NCI-H187 treated with DMSO at 0.1 percent for 48 hours (cell line): ENCODE results near the gene UACA.
"Not testable (repeated sequence)": the region's sequence is repeated elsewhere in the genome, so short reads cannot be mapped to it uniquely, and the experiment has no call there.

Source experiments
- DNase-seq: peaks from one replicate; lab custom pipeline; 2025; lab: John Stamatoyannopoulos, UW

UACA gene

DNA sequence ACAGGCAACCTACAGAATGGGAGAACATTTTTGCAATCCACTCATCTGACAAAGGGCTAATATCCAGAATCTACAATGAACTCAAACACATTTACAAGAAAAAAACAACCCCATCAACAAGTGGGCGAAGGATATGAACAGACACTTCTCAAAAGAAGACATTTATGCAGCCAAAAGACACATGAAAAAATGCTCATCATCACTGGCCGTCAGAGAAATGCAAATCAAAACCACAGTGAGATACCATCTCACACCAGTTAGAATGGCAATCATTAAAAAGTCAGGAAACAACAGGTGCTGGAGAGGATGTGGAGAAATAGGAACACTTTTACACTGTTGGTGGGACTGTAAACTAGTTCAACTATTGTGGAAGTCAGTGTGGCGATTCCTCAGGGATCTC lies 100.3 kb downstream of the UACA start:
- DNase-seq = not testable (repeated sequence)

- DNase-seq = no peak
Observed at GRCh38 chr15:70659662-70660061, 103.7 kb downstream of the UACA start.

DNA sequence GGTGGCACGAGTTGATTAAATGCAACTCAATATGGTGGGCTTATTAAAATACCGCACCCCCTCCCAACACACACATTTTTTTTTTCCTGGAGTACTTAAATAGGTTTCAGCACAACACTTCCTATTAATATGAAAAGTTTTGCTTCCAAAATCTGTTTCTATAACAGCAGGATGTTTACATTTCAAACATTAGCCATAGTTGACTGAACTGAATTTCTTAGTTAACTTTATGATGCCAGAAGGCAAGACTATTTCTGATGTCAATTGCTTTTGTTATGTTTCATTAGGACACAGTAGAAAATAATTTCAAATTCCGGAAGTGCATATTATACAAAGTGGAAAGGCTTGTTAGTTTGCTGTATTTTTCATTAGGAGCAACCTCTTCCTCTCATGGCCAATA lies 104.7 kb downstream of the UACA start:
- DNase-seq = no peak

- DNase-seq = no peak
Observed at GRCh38 chr15:70653426-70653825, 109.9 kb downstream of the UACA start.

- DNase-seq = no peak
Observed at GRCh38 chr15:70652341-70652740, 111.0 kb downstream of the UACA start.

DNA sequence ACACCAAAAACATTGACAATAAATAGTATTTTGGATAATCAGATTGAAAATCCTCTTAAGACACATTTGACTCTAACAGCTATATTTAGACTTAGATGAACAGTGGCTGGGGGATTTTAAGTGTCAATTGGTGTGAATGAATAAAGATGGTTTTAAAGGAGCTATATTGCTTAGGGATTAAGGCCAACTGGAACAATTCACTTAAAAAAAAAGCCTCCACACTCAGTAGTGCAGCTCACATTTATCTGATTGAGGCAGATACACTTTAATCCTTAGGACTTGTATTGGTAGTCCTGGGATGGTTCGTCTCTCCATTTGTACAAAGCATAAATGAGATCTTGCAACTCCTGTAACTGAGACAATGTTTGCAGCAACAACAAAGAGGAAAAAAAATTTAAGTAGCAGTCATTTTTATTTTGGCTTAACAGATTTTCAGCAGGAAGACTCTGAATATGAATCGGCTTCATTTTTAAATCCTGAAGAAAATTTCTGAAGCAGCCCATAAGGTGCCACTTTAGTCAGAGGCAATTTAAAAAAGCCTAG lies 112.0 kb downstream of the UACA start:
- DNase-seq = no peak

- no peak for DNase-seq
Observed at GRCh38 chr15:70650567-70651302, 112.6 kb downstream of the UACA start.

DNA sequence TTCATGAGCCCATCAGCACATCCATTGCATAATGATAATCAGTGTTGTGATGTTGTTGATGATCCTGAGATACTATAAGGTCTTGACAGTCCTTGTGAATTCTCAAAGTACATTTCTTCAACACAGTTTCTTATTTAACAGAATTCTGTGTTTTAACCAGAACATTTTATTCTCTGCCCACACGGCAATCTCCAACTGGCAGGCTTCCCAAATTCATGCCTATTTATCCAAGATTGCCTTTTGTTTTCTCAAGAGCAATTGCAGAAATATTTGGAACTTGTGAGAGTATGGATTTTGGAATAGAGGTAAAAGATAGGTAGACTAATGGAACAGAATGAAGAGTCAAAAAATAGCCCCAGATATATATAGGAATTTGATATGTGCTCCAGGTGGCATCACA lies 116.0 kb downstream of the UACA start:
- no peak for DNase-seq

- DNase-seq = no peak
Observed at GRCh38 chr15:70646169-70646568, 117.2 kb downstream of the UACA start.

GRCh38 chr15:70643783-70644125 lies 119.6 kb downstream of the UACA start:
- no peak for DNase-seq

GRCh38 chr15:70643106-70643782 lies 120.1 kb downstream of the UACA start:
- no peak for DNase-seq

DNA sequence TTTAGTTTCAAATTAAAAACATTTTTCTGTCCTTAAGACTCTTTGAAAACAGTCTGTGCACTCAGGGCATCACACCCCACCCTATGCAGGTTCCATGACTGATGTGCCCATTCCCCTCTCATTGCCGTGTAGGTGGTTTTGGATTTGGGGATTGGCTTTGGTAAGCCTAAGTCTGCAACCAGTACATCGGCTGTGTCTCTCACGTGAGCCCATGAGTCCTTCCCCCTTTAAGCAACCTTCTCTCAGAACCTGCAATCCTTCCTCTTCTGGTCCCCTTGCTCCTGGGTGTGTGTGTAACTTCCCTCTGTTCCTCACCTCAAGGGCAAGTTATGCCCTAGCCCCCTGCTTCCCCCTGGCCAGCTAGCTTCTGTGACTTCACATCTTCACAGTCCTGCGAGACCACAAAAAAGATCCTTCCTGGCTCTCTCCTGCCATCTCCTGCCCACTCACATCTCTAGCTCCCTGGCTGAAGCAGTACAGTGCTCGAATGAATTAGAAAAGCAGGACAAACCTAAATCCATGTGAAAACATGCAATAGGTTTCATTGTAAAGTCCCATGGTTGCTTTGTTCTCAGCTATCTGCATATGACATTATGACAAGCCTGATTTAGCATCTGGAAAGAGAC lies 126.7 kb downstream of the UACA start:
- DNase-seq = no peak

DNA sequence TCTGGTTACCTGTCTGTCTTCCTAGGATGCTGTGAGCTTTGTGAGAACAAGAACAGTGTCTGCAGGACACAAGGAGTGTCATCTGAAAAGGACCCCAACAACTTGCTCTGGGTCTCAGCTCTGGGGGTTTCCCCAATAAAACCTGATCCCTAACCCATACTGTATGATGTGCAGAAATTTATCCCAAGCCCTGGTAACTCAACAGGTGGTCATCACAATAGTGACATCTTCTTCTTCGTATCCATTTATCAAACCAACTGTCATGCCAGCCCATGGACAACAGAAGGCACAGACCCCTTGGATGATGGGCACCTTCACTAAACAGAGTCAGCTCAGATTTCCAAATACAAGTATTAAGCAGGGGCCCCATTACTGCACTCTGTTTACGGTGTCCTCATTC lies 127.5 kb downstream of the UACA start:
- DNase-seq = no peak

DNA sequence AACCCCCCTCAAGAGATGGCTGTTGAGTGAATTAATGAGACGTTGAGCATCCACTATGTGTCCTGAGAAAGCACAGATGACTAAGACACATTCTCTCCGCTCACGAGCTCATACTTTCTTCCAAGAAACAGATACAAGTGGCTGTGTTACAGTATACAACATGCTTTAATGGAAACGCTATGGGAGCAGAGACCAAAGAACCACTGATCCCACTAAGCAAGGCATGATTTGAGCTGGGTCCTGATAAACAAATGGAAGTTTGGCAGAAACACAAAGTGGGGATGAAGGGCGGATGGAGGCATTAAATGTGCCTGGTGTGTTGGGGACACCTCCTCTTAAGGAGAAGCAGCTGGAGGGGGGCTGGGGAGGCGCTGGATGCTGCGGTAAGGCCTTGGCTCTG lies 129.4 kb downstream of the UACA start:
- DNase-seq = no peak

GRCh38 chr15:70633103-70633831 lies 130.1 kb downstream of the UACA start:
- DNase-seq = no peak

DNA sequence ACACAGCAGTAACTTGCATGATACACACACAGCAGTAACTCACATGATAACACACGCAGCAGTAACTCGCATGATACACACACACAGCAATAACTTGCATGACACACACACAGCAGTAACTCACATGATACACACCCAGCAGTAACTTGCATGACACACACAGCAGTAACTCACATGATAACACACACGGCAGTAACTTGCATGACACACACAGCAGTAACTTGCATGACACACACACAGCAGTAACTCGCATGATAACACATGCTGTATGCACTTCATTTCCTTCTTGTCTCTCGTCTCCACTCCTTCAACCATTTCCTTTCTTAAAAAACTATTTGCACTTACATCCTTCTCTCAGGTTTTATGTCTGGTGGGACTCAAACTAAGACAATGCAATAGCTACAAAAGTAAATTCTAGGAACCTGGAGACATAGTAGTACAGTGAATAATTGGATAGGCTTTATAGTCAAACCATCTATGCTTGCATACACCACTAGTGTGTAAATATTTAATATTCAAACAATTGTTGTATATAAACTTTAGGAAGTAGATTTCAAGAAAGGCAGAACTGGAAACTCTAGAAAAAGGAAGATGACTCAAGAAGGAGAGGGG lies 130.8 kb downstream of the UACA start:
- no peak for DNase-seq

GRCh38 chr15:70632079-70632478 lies 131.3 kb downstream of the UACA start:
- DNase-seq = no peak

DNA sequence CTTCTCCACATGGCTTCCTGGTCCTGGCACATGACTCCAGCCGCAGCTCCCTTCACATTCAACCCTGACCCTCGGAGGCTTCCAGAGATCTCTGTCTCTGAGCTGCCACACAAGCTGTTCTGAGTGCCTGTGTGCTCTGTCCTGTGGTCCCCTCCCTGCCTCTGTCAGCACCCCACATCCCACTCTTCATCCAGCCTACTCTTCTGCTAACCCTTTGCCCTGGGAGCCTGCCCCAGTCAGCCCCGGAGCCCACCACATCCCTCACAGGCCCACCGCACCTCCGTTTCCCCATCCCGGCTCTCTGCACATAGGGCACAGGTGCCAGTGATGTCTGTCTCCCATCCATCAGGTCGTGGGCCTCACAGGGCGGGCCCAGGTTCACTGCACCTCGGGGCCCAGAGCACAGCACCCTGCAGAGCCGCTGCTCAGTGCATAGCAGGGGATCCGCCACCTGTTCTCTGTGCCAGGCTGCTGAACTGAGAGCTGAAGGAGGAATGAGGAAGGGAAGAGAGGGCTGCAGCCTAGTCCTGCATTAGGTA lies 133.6 kb downstream of the UACA start:
- DNase-seq = no peak

- no peak for DNase-seq
Observed at GRCh38 chr15:70628549-70628896, 134.8 kb downstream of the UACA start.

DNA sequence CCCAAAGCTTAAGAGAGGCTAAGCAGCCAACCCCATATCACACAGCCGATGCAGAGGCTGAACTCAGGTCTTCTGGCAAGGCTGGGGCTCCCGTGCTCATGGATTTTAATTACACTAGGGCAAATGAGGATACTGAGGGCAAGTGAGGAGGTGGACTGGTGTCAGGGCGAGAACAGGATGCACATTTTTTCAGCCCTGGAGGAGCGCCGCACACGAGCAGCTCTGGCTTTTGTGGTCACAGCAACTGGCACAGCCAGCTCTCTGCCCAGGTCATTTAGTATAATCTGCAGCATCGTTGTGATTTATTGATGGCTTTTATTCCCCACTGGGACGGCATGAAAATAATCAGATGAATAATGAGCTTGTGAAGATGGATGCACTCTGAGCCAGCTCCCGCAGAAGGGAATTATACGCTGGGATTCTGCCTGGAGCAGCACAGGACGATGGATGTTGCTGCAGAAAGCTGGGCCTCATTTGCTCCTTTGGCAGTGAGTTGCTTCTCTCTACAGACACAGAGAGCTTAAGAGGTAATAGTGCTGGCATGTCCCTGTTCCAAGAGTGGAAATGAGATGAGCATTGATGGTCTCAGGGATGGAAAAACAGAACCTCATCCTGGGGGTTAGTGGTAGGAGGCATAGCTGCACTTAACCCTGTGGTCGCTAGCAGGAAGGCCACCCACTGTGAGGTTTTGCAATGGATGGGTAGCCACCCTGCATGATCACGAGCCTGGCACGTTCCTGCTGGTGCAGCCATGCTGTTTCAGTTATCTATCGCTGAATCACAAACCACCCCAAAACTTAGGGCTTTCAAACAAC lies 135.4 kb downstream of the UACA start:
- DNase-seq = no peak

- no peak for DNase-seq
Observed at GRCh38 chr15:70627322-70627721, 136.0 kb downstream of the UACA start.
